Measurements from ENCODE around the gene TRAF1.

Gene TRAF1

DNA sequence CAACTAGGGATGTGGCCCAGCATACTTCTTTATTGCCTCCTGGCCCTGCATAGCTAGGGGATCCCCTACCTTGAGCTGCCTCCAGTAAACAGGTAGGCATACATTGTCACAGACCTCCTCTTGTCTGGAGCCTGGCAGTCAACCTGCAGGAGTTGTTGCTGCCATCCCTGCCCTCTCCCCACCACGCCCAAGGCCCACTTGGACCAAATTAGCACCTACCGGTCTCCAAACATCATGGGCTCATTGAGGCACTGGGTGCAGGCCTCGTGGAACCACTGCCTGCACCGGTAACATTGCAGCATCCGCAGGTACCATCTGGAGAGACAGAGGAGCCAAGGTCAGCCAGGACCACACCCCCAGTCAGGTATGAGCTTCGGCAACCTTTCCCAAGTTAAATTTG lies 59.9 kb downstream of the TRAF1 start:
- no peak for DNase-seq

DNA sequence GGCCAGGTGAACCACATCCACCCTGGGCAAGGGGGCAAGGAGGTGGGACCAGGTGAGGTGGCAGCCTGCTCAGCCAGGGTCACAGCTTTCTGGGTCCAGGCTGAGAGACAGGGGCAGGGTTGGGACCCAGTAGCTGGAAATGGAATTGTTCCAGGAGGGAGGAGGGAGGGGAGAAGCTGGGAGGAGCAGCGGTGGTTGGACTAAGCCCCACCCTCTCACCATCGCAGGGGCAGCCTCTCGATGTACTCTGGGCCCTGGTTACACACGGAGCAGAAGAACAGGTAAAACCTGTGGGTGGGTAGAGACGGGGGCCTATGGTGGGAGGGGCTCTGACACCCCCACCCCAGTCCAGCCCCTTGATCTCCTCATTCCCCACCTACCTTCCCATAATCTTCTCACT lies 60.8 kb downstream of the TRAF1 start:
- no peak for DNase-seq

DNA sequence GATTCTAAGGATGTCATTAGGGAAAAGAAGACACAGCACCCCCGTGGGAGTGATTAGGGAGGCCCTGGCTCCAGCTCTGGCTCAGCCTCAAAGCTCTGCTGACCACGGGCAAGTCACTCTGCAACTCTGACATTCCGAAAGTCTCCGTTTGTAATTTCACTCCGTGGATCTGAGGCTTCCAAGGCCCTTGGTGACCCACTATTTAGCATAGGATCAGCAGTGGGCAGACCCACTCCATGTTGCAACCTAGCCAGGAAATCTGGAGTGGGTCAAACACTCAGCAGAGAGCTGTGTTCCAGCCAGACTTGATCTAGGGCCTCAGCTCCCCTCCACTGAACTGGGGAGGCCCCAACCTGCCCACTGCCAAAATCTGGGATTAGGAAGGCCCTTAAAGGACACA lies 61.4 kb downstream of the TRAF1 start:
- no peak for DNase-seq

DNA sequence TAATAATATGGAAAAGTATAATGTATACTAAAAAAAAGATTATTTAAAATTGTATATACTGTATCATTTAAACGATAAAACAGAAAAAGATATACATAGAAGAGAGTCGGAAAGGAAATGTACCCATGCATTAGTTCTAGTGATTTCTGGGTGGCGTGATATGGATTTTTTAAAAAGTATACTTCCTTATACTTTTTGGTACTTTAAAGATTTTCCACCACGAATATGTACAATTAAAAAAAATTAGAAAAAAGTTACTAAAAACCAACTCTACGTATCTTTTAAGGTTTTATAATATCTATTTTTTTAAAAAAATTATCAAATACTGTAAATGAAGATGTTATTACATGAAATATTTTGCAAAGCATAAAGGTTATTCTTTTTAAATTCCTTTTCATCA lies 61.9 kb downstream of the TRAF1 start:
- DNase-seq: no peak

DNA sequence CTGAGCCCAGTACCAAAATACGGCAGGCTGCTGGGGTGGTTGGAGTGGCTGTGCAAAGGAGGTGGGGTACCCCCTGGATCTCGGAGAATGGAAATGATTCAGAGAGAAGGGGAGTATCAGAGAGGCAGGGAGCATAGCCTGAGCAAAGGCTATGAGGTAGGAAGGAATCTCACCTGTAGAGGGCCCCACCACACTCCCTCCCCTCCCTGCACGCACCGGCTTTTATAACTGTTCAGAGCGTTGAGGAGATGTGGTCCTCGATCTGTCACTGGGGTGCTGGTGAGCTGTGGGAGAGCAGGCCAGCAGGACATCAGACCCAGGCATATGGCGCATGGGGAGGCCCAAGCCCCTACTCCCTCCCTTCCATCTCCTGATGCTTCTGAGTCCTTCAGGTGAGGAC lies 62.8 kb downstream of the TRAF1 start:
- no peak for DNase-seq

DNA sequence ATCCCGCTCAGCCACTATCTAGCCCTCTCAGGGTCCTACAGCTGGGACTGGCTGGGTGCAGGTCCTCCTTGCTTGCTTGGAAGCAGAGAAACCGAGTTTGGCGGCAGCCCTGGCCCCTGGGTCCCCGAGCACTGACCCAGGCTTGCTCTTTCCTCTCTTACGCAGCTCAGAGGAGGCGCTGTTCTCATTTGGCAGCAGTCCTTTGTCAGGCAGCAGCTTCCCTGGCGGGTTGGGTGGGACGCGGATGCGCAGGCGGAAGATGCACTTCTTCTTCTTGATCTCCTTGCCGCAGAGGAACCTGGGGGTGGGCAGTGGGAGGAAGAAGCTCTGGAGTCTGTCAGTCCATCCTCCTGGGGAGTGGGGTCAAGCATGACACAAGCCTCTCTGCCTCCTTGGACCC lies 64.1 kb downstream of the TRAF1 start:
- DNase-seq: no peak

DNA sequence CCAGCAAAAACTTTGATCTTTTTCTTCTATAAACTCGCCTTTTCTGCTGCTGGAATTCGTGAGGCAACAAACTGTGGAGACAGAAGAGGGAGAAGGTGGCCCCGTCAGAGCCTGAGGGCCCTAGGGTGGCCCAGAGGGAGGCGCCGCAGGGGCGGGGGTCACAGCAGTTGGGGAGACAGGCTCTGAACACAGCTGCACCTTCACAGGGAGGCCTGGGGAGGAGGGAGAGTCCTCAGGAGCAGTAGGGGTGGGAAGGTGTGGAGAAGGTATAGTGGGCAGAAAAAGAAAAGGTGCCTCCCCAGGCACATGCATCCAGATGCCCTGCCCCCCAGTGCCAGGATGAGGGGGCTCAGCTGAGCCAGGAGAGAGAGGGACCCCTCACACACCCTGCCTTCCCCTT lies 64.7 kb downstream of the TRAF1 start:
- no peak for DNase-seq

DNA sequence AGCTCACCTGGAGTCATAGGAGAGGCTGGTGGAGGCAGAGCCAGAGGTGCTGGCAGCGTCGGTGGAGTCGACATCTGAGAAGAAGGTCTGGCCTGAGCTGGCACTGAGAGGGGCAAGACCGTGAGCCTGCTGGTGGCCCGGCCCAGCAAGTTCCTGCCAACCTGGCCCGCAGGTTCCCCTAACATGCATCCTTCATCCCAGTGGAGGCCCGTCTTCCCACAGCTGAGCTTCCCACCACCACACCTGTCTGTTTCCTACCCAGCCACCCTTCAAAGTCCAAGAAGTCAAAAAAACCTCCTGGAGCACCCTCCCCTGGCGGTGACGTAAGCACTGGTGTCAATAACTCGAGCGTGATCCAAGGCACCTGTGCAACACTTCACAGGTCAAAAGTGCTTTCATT lies 66.5 kb downstream of the TRAF1 start:
- DNase-seq: no peak

DNA sequence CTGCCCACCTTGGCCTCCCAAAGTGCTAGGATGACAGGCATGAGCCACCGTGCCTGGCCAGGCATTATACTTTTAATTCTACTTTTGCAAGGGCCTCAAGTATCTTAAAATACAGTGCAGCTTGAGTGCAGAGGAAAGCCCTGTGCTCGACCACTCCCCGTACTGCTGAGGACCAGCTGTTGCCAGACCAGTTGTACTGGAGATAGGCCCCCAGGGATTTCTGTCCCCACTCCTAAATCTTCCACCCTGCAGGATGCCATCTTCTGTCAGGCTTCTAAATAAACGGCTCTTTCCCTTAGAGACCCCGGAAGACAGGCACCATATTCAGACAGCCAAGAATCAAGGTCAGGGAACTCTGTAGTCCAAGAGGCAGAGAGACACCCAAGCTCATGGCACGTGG lies 67.2 kb downstream of the TRAF1 start:
- no peak for DNase-seq

DNA sequence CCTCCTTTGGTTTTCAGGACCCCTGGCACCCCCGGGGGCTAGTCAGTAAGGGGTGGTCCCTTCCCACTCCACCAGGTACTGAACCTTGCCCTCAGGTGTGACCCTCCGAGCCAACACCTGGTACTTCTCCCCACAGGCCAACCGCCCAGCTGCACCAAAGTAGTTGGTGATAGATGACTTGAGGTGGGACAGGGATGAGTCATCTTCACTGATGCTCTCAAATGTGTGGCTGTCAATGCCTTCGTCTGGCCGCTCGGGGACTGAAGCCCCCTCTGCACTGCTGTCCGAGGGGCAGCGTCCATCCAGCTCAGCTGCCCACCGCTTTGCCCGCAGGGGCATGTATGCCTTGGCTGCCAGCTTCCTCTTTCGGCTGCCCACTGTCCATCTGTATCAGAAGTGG lies 68.7 kb downstream of the TRAF1 start:
- no peak for DNase-seq

DNA sequence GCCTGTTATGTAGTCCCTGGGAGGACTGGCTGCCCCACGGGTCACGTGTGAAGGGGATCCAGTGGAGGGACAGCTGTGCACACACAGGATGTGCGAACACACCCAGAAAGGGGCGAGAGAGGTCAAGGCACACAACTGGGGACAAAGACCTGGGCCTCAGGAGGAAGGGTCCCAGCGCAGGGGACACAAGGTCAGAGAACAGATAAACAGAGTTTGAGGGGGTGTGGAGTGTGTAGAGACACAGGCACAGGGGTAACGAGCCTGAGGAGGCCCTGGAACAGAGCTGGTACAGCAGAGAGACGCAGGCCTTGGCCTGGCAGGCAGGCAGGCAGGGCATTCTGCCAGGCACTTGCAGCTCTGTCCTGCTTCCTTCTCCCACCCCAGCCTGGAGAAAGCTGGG lies 69.1 kb downstream of the TRAF1 start:
- DNase-seq: no peak

DNA sequence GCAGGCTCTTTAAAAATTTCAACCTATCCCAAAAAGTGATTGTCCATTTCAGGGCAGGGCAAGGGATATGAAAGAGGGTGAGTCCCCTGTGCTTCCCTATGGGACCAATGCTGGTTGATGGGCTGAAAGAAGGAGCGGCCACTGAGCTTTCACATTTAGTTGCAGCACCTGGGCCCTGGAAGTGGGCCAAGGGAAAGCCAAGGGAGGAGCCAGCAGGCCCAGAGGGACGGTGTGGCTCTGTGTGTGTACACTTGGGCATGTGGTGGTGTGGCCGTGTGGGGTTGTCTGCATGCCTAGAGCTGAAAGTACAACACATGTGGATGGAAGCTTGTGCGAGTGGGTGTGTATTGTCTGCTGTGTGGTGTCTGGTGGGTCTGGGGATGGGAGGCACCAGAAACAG lies 69.9 kb downstream of the TRAF1 start:
- no peak for DNase-seq

DNA sequence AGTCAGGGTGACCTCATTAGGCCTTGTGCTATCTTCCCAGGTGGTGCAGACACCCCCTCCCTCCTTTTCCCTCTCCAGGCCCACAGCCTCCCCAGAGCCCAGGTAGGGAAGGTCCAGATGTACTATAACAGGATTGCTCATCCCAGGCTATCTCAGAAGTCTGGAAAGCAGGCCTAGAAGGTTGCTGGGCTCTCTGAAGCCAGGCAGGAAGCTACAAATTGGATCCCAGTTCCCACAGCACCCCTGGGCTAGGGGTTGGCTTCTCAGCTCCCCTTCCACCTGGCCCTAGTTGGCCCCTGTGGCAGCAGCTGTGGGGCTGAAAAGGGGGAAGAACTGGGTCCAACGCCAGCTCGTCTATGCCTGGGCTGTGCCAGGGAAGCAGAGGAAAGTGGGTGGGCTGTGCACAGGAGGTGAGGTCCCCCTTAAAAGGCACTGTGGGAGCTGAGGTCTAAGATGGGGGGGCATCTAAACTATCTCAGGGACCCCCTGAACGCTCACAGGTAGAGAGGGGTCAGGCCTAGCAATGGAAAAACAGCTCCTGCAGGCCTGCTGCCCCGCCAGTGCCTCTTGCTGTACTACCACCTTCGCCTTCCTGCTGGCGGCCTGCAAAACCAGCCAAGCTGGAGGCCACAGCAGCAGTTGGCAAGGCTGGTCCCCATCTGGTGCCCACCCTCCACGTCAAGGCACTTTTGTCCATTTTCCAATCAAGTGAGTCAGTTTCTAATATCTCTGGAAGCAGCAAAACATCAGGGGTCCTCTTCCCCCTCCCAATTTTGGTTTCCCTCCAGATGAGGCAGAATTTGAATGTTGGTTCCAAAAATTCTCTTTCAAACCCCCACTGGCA lies 70.5 kb downstream of the TRAF1 start:
- DNase-seq: no peak

DNA sequence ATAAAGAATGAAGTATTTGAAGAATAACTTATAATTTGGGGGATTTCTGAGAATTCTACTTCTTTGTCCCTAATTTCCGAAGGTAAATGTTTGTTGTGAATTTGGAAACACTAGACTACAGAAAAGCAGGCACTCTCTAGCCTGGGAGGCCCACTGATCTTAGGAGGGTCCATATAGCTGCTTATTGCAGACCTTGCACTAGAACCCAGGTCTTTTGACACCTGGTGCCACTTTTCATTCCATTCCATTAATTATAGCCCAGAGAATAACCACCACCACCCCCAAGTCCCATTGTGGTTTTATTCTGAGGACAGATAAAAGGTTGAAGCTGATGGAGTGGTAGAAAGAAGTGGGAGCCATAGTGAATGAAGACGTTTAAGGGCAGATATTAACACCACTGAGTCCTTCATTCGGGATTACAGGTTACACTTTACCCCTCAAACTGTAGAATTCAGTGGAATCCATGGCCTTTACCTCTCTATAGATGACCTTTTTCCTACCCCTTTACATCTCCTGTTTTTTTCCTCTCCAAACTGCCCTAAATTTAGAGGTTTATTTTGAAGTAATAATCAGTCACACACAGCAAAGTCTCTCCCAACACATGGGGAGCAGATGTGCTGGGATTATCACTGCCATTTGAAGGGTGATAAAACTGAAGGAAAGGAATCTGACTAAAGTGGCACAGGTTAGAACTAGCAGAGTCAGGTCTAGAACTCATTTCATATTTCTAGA lies 71.8 kb downstream of the TRAF1 start:
- DNase-seq: no peak

DNA sequence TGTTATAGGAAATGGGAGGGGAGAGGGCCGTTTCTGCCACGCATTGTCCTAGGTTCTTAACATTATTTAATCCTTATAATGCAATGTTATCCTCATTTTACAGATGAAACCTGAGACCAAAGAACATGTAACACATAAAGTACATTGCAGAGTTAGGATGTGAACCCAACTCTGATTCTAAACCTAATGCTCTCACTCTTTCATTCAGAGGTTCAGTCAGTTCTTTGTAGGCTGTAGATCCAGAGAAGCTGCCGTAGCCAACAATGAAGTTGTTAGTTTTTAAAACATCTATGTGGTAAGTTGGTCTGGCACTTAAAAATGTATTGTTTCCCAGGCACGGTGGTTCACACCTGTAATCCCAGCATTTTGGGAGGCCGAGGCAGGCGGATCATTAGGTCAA lies 73.4 kb downstream of the TRAF1 start:
- no peak for DNase-seq
